GF-D8 (cell line): ENCODE results near the gene EPS8L1.
"Not testable (repeated sequence)": the region's sequence is repeated elsewhere in the genome, so short reads cannot be mapped to it uniquely, and the experiment has no call there.

Experiments used
- DNase-seq: peaks from one replicate; lab custom pipeline; 2025; lab: John Stamatoyannopoulos, UW

EPS8L1 gene

GRCh38 chr19:55075371-55075998, at the start of gene EPS8L1:
Gene EPS8L1 (plus strand): TSS chr19:55075869. CDS start chr19:55076445, 576 bp downstream.
- DNase-seq, result peak; percentile 4

GRCh38 chr19:55027140-55027471, 48.6 kb upstream of the EPS8L1 start:
- not testable (repeated sequence) for DNase-seq

- peak; percentile 75 for DNase-seq
These were observed 48.0 kb upstream of the EPS8L1 start for GRCh38 chr19:55027472-55028337.

GRCh38 chr19:55028757-55029156, 46.9 kb upstream of the EPS8L1 start:
- no peak for DNase-seq

- DNase-seq, result no peak
These were observed 44.5 kb upstream of the EPS8L1 start for GRCh38 chr19:55031178-55031577.

- no peak for DNase-seq
These were observed 43.4 kb upstream of the EPS8L1 start for GRCh38 chr19:55032170-55032800.

GRCh38 chr19:55032976-55033643, 42.6 kb upstream of the EPS8L1 start:
- not testable (repeated sequence) for DNase-seq

- DNase-seq, result no peak
These were observed 40.9 kb upstream of the EPS8L1 start for GRCh38 chr19:55034751-55035150.

GRCh38 chr19:55036058-55036457, 39.6 kb upstream of the EPS8L1 start:
- DNase-seq, result no peak

- not testable (repeated sequence) for DNase-seq
These were observed 38.1 kb upstream of the EPS8L1 start for GRCh38 chr19:55037603-55038002.

- DNase-seq, result not testable (repeated sequence)
These were observed 35.0 kb upstream of the EPS8L1 start for GRCh38 chr19:55040654-55041053.

- DNase-seq, result no peak
These were observed 34.4 kb upstream of the EPS8L1 start for GRCh38 chr19:55041244-55041626.

GRCh38 chr19:55041627-55042343, 33.9 kb upstream of the EPS8L1 start:
- DNase-seq, result peak; percentile 71

- DNase-seq, result no peak
These were observed 33.4 kb upstream of the EPS8L1 start for GRCh38 chr19:55042344-55042678.

- DNase-seq, result no peak
These were observed 33.0 kb upstream of the EPS8L1 start for GRCh38 chr19:55042688-55043087.

GRCh38 chr19:55044286-55044685, 31.4 kb upstream of the EPS8L1 start:
- DNase-seq, result no peak

- DNase-seq, result no peak
These were observed 30.6 kb upstream of the EPS8L1 start for GRCh38 chr19:55044771-55045716.

- DNase-seq, result no peak
These were observed 28.6 kb upstream of the EPS8L1 start for GRCh38 chr19:55046975-55047622.

GRCh38 chr19:55047951-55048350, 27.7 kb upstream of the EPS8L1 start:
- no peak for DNase-seq

- DNase-seq, result no peak
These were observed 27.2 kb upstream of the EPS8L1 start for GRCh38 chr19:55048446-55048845.
